AG08396 (cell line): ENCODE results near the gene KIF18B.

Experiments used
- DNase-seq: peaks from one replicate; pipeline ENCODE4 v3.0.0; 2012; ENCODE audit warnings: low spot score, mixed read lengths

KIF18B gene

DNA sequence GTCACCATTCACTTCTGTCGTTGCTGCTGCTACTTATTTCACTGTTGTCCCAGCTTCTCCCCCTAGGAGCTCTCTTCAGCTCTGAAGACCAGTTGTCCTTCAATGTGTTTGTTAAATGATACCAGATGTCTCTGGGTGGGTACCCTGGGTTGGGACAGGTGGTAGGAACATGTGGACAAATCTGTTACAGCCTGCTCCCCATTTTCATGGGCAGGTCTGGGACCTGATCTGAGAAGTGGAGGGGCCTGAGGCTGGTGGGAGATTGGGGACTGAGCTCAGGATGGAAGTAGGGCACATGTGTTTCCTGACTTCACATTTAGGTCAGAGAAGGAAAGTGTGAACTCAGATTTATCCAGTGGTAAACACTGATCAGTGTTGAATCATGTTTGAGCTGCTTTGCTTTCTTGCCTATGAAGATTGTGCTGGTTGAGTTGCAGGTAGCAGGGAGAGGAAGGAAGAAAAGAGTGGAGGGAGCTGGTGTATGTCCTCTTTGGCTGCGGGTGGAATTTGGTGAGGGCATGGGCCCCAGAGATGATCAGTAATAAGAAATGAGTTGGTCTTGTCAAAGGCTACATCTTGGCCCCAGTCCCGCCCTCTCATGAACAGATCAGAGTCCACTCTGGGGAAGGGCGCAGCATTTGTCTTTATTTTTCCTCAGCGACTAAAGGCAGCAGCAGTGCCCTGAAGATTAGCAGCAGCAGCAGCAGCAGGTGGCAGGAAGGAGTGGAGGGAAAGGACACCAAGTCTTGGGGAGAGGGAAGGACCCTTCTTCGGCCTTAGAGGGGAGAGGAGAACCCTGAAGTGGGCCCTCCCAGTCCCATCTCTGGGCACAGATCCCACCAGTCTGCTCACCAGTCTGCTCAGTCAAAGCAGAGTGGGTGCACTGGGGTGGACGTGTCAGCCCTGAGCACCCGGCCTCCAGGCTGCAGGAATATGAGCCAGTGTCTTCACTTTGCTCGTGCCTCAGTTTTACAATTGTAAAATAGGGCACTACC is 42.3 kb downstream of the KIF18B start:
- no peak for DNase-seq

DNA sequence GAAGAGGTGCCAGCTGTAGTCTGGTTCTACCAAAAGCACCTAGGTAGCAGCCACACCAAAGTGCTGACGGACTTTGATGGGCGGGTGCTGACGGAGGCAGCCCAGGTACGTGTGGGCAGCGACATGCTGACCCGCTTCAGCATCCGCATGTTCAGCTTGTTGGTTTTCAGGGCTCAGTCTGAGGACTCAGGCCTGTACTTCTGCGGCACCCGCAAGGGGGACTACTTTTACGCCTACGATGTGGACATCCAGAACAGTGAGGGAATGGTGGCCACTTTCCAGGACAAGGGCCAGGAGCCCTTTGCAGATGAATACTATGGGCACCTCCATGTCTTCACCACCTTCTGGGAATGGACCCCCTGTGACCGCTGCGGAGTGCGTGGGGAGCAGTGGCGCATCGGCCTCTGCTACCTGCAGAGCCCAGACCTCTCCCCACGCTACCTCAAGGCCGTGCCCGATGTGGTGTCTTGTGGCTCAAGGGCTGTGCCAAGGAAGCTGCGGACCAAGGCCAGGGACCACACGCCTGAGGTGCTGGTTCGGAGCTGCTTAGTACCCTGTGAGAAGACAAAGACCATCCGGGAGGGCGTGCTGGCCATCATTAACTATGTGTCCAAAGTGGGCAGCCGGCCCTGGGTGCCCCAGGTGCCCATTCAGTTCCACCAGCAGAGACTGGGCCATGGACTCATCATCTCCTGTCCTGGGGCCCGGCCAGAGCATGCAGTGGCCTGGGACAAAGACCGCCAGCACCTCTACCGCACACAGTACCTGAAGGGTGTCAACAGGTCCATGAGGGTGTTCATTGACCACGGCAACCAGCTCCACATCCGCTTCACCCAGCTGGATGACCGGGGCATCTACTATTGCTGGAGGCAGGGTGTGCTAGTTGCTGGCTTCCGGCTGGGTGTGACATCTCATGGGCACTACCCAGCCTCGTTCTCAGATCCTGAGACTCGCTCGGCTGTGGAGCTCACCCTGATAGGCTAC is 43.3 kb downstream of the KIF18B start:
- no peak for DNase-seq

DNA sequence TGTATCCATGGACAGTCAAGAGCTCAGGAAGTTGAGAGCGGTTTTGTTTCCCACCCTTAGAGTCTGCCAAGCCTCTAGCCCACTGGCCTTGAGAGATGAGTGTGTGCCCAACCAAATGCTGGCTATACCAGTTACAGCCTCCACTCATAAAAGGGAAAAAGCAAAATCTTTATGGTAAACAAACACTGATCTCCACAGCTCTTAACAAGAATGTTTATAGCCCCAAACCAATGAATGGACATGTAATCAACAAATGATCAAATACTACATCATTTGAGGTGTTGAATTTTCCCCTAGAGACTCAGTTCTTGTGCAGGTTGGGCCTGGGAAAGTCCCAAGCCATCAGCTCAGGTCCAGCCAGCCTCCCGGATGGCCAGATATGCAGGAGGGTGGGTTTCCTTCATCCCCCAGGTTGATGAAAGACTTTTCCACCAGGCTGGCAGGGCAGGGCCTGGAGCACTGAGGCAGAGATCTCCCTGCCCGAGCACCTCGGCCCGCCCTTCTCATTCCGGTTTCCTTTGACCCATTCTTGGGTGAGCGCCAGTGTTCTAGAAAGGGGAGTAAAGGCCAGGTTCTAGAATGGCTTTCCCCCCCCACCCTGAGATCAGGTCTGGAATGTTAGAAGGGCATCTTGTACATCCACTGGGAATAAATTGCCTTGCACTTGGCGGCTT is 44.4 kb downstream of the KIF18B start:
- DNase-seq, result no peak

DNA sequence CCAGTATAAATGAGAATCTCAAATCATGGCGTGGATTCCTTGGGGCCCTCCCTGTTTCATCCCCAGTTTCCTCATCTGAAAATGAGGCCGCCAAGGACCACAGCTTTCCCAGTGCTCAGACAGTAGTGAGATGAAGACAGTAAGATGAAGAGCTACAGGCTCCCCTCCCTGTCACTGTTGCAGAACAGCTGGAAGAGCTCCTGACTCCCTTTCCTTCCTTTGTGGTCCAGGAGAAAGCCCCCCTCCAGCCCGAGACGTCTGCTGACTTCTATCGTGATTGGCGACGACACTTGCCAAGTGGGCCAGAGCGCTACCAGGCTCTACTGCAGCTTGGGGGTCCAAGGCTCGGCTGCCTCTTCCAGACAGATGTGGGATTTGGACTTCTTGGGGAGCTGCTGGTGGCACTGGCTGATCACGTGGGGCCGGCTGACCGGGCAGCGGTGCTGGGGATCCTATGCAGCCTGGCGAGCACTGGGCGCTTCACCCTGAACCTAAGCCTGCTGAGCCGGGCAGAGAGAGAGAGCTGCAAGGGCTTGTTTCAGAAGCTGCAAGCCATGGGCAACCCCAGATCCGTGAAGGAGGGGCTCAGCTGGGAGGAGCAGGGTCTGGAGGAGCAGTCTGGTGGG is 45.3 kb downstream of the KIF18B start:
- DNase-seq, result no peak

DNA sequence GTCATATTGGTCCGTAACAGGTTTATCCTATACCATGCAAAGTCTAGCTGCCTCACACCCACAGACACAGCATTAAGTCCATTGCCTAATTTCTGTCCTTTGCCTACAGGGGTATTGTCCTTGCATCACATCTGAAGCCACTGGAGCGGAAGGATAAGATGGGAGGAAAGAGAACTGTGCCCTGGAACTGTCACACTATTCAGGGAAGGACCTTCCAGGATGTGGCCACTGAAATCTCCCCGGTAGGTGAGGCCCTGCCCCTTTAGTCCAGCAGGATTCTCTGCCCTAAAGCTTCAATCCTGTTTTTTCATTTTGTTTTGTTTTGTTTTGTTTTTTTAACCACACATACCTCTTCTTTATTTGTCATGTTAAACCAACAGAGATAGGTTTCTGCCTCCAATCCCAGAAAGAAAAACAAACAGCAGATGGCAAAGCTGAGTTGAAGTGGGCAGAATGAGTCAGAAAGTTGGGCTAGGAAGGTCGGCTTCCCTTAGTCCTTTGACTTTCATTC is 46.1 kb downstream of the KIF18B start:
- peak; percentile 45 for DNase-seq

DNA sequence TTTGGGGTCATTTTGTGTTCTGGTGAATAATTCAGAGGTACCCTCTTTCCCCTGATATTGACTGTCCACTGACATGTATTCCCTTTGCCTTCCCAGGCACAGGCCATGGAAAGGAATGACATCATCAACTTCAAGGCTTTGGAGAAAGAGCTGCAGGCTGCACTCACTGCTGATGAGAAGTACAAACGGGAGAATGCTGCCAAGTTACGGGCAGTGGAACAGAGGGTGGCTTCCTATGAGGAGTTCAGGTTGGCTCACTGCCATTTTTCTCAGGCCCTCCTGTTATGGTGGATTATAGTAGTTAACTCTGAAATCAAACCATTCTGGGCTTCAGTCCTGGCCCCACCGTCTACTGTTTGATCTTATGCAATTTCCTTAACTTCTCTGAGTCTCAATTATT is 46.7 kb downstream of the KIF18B start:
- DNase-seq, result peak; percentile 52

DNA sequence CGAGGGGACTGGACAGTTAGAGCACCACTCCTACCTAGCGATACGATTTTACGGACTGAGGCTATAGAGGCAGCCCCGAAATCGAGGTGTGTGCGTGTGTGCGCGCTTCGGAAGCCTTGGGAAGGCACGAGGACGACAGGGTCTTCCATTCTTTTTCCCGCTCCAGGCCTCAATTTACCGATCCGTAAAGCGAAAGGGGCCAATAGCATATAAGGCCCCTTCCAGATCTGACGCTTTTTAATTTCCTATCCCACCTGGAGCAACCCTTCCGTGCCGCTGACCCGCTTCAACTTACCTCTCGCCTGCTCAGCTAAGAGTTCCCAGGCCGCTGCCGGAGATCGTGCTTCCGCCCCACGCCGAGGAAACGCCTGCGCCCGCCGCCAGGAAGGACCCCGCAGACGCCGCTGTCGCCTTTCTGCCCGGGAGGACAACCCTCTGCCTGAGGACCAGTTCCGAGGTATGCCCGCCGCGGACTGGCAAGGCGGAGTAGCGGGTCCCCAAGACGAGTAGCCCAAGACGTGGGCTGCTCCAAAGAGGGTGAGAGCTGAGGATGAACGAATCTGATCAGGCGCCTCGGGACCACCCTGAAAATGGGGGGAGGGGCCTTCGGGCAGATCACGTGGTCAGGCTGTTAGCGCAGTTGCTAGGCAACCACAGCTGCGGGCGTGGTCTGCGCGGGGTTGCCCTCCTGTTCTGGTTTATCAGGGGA is 48.3 kb downstream of the KIF18B start, which contains the start of gene EFTUD2:
Gene EFTUD2 (minus strand): TSS at position 372 of the 709 bp plus-strand sequence. CDS start 4,924 bp downstream, outside the sequence.
- DNase-seq, result peak; percentile 92

DNA sequence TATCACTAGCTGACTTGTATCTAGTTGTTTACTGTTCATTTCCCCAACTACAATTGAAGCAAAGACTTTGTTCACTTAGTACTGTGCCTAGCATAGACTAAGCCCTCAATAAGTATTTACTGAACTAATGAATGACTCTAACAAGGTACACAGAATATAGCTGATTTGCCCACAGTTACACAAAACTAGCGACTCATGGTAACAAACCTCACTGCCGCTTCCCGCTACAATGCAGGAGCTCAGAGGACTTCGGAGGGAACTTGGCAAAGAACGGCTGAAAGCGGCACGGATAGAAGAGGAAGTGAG is 48.9 kb downstream of the KIF18B start:
- DNase-seq, result no peak

DNA sequence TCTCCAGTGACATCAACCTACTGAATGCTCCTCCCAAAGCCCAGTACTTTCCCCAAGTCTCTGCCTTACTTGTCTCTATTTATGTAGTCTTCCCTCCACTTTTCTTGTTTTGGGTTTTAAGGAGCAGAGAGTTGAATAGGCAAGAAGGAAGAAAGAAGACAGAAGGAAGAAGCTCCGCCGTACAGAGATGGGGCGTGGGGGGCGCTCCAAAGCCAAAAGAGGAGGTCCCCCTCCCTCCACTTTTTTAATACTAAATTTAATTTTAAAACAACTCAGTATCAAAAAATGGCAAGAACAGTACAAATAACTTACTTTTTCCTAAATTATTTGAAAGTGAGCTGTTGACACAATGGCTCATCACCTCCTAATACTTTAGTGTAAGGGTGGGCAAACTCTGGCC is 52.9 kb downstream of the KIF18B start:
- DNase-seq, result no peak

DNA sequence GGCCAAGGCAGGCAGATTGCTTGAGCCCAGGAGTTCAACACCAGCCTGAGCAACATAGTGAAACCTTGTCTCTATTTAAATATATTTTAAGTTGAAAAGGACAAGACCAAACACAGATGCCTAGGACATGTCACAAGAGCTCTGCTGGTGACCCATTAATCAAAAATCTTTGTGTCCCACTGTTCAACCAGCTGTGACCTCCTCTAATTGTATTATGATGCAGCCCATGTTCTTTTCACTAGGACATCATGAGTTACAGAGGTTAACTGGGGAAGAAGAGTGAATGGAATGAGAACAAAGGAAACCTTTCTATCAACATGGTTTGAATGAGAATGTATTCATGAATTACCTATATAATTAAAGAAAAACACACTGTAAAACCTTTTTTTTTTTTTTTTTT is 55.3 kb downstream of the KIF18B start:
- no peak for DNase-seq

DNA sequence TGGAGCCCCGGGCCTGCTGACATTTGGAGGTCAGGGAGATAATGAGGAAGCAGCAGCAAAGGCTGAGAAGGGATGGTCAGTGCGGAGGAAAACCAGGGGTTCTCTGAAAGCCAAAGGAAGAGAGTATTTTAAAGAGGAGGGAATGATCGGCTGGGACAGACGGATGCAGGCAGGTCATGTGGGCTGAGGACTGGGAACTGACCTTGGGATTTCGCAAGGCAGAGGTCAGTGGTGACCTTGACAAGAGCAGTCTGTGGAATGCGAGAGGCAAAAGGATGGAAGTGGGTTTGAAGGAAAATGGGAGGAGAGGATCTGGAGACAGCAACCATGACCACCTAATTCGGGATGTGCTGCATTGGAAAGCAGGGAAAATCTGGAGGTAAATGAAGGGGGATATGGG is 58.6 kb downstream of the KIF18B start:
- no peak for DNase-seq

DNA sequence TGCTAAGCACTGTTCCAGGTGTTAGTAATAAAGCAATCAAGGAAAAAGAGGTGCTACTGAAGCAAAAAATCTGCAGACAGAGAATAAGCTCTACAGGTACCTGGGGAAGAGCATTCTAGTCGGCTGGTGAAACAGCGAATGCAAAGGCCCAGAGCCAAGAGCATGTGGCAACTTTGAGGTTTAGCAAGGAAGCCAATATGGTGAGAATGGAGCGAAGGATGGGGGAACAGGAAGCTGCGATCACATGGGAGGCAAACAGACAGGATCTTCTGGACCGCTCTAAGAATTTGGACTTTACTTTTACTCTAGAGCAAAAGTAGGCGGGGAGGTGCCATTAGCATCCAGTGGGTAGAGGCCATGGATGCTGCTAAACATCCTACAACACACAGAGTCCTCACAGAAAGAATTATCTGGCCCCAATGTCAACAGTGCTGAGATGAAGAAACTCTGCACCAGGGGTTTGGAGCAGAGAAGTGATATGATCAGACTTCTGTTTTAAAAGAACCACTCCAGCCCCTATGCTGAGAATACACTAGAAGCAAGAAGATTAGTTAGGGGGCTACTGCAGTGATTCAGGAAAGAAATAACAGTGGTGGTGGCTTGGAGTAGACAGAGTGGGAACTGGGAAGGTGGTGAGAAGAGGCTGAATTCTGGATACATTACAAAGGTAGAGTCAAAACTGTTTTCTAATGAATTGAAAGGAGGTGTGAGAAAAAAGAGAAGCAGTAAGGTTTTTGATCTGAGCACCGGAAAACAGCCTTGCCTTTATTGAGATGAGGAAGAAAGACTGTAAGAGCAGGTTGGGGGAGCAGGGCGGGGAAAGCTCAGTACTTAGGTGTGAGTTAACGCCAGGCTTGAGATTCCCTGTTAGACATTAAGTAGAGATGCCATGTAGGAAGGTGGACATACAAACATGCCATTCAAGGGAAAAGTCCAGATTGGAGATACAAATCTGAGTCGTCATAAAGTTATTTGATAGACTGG is 59.3 kb downstream of the KIF18B start:
- no peak for DNase-seq

DNA sequence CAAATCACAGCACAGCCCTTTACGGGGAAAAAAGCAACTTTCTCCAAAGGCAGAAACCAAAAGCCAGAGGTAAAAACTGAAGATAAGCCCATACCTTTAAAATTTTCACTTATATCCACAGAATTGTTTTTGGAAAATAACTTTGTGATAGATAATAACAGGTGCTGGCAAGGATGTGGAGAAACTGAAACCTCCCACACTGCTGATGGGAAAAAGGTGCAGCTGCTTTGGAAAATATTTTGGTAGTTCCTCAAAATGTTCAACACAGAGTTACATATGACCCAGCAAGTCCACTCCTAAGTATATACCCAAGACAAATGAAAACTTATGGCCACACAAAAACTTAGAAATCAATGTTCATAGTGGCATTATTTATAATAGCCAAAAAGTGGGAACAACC is 60.6 kb downstream of the KIF18B start:
- DNase-seq, result no peak

DNA sequence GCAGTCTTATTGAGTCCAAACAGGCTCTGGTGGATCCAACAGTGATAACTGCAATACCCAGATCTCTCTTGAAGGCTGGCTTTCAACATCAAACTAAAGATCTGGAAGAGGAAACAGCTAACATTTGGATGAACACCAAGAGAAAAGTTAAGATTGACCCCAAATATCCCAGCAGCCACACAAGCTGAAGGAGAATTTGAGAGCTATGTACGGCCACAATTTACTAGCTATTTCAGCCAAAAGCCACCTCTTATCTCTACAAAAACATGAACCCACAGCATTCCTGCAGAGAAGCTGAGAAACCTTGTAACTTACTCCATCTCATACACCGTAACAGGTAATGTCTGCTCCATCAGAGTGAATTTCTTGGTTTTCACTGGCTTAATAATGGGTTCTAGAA is 62.6 kb downstream of the KIF18B start:
- DNase-seq, result no peak

DNA sequence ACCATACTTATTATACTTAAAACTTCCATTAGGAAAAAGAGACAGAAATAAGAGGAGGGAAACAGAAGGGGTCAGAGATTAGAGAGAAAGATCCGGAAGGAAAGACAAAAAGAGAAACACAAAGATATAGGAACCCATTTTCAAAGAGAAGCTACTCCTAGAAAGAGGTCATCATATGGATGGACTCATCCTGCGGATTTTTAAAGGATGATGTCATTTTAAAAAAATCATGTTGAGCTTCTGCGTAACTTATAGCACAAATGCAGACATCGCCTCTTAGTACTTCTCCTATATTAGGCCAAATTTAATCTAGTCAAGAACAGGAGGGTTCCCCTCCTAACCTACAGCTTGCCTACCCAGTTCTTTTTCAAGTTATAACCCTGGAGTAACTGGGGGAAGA is 66.4 kb downstream of the KIF18B start:
- DNase-seq, result no peak

DNA sequence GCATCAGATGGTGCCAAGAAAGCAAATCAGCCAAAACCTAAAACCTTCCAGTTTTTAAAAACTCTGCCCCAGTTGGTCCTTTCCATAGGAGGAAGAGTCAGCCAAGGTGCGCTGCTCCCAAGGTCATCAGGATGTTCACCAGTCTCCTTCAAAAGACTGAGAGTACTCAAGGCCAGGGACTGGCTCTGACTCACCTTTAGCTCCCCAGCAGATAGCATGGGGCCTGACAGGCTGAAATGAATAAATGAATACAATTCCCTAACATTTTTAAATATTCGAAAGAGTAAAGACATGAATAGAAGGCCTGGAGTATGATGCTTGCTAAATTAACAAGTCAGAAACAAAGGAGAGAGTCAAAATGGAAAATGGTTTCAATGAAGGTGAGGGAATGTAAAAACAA is 67.5 kb downstream of the KIF18B start:
- no peak for DNase-seq

DNA sequence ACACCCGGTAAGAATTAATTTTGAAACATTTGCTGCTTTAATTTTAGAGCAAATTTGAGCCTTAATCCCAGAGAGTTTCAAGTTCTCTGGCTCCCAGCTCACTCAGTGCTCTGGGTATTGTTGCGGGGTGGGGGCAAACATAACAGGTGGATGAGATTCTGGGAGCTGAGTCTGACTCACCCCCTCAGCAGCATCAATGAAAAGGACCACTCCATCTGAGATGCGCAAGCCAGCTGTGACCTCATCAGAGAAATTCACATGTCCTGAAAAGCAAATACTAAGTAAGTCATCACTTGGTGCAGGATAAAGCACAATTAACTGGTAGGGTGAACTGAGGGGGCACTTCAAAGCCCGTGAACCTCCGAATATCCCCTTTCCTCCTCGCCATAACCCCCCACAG is 68.2 kb downstream of the KIF18B start:
- DNase-seq, result no peak

DNA sequence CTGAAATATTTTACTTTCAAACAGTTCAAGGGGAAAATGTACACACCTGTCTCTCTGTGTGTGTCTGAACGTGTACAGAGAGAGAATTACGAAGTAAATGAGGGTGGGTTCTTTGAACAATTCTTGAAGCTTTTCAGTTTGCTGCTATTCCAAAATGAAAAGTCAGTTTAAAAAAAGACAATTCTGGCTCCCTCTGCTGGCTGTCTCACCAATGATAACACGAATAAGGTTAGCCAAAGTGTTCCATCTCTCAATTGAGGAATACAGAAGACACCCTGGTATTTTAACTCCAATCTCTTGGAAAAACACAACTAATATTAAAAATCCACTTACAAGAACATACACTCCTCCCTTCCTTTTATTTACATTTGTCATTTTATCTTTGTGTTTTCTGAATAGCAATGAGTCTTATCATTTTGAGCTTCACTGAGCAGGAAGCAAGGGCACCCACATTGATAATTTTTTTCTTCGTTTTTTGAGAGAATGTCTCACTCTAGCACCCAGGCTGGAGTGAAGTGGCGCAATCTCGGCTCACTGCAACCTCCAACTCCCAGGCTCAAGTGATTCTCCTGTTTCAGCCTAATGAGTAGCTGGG is 68.8 kb downstream of the KIF18B start:
- DNase-seq, result peak; percentile 32

DNA sequence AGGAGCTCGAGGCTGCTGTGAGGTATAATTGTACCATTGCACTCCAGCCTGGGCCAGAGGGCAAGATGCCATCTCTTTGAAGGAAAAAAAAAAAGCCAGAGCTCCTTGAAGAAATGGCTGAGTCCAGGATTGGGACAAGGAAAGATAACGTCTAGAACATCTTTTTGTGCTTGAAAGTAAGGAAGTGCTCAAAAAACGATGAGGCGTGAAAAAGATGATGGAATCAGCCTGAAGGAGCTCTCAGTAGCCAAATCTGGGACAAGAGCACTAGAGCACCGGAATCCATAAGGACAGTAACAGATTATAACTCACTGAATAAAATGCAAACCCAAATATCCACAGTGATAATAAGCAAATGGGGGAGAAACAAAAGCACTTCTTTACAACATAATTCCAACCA is 70.5 kb downstream of the KIF18B start:
- no peak for DNase-seq
